ENCODE results near the gene PCGF3.

Gene PCGF3

DNA sequence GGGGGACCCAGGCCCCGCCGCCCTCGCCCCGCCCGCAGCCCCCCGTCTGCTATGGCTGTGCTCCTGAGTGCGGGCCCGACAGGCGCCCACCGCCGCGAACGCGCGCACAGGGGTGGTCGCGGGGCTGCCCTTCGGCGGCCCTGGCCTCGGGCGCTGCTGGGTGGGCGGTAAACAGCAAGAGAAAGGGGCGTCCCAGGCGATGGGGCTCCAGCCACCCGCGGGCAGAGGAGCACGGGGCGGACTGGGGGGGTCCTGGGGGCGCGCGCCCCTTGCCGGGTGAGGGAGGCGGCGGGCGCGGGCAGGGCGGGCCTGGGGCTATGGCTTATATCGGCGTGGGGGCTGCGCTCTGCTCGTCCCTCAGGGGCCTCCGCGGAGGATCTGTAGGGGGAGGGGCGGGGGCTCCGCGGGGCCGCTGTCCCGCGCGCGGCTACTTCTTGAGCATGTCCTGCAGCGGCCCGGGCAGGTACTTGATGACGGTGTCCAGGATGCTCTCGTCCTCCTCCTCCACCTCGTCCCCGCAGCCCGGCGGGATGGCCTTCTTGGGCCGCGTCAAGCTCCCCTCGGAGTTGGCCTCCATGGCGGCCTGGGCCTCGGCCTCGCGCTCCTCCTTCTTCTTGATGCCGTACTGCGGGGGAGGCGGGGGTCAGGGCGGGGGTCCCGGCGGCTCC is 80.6 kb downstream of the PCGF3 start:
- DNase-seq: peak; percentile 61

- DNase-seq: peak; percentile 62
These were observed 81.2 kb downstream of the PCGF3 start for GRCh38 chr4:786861-787300.

- no peak for DNase-seq
These were observed 81.9 kb downstream of the PCGF3 start for GRCh38 chr4:787561-787981.

DNA sequence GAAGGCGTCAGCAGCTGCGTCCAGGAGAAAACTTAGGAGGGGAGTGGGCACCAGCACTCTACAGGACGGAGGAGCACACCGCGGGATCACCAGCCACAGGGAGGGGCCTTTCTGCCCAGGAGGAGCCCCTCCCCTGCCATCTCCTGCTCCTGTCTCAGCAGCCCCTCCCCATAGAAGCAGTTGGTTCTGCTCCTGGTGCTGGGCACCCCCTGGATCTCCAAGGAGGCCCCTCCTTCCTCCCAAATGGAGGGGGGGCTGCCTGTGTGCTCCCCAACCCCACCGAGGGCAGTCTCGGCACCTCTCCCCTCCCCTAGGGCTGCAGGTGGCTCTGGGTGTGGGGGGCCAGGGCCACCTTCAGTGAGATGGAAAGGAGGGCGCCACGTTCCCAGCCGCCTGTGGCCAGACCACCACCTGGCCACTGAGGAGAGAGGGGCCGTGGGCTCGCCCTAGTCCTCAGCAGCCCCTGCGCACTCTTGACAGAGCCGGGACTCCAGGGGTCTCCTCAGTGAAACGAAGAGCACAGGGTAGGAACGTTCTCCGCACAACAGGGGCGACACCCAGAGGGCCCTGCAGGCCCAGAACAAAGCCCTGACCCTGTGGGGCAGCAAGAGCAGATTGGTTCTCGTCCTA is 82.5 kb downstream of the PCGF3 start:
- DNase-seq: no peak

GRCh38 chr4:788636-789297 is 83.1 kb downstream of the PCGF3 start:
- peak; percentile 56 for DNase-seq

DNA sequence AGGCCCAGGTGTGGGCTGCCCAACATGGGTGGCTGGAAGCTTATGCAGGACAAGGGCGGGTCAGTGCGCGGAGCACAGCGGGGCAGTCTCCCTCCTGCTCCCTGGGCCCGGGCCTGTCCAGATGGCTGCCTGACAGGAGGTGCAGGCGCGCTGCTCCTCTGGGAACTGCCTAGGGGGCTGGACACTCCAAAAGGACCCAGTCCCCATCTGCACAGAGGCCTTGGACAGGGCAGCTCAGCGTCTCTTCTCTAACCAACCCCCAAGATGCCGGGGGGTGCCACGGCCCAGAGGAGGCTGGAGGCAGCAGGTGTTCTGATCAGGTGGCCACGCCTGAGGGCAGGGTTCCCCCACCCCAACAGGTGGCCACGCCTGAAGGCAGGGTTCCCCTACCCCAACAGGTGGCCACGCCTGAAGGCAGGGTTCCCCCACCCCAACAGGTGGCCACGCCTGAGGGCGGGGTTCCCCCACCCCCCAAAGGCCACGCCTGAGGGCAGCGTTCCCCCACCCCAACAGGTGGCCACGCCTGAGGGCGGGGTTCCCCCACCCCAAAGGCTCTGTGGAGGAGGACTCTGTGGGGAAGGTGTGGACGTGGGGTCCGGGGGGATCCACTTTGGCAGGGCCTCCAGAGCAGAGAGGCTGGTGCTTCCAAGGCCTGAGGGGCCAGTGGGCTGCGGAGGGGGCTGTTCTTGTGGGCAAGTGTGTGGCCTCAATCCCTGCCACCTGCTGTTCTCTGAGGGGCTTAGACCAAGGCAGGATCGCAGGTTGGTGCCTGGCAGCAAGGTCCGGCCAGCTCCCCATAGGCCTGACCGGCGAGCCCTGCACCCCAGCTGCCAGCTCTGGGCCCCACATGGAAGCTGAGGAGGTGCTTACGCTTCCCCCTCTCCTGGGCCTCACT is 84.2 kb downstream of the PCGF3 start:
- no peak for DNase-seq

GRCh38 chr4:790466-790820 is 84.8 kb downstream of the PCGF3 start:
- DNase-seq: no peak

GRCh38 chr4:791252-791897 is 85.7 kb downstream of the PCGF3 start:
- no peak for DNase-seq

DNA sequence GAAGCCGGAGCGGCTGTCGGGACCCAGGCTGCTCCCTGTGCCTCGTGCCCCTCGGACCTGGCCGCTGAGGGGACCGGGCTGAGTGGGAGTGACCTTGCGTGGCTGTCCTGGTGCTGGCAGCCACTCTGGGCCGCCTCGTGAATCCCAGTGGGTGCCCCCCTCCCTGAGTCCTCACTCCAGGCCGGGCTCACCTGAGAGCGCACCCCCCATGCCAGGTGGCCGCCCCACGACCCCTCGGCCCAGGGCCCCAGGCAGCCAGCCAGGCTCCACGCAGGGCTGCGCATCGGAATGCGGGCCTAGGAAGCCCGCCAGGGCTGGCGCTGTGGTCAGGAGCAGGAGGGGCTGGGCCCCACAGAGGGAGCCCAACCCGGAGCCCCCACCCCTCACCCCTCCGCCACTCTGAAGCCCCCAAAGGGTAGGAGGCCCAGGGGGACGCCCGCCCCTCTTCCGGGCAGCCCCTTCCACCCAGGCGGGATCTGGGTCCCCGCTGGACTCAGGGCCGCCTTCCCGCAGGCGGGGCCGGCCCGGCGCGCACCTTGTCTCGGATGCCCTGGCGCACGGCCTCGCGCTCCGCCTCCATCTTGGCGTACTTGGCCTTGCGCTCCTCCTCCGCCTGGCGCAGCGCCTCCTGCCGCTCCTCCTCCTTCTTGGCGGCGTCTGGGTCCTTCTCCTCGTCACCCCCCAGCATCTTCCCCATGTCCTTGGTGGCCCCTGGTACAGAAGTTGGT is 86.4 kb downstream of the PCGF3 start:
- peak; percentile 83 for DNase-seq

DNA sequence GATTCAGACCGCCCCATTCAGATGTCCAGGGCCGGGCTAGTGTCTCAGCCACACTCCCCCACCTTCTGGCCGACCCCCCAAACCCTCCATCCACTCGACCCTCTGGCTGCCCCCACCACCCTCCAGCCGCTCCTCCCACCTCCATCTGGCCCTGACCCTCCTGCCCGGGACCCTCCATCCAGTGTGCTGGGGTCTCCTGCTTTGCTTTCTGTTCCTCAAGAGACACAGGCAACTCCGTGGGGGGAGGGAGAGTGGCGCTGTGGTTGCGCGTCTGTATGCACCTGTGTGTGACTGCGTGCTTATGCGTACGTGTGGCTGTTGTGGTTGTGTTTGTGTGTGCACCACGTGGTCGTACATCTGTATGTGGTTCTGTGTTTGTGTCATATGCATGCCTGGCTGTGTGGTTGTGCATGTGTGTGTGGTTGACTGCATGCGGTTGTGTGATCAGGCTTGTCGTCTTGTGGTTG is 87.0 kb downstream of the PCGF3 start:
- peak; percentile 72 for DNase-seq

GRCh38 chr4:793093-793861 is 87.6 kb downstream of the PCGF3 start:
- no peak for DNase-seq

DNA sequence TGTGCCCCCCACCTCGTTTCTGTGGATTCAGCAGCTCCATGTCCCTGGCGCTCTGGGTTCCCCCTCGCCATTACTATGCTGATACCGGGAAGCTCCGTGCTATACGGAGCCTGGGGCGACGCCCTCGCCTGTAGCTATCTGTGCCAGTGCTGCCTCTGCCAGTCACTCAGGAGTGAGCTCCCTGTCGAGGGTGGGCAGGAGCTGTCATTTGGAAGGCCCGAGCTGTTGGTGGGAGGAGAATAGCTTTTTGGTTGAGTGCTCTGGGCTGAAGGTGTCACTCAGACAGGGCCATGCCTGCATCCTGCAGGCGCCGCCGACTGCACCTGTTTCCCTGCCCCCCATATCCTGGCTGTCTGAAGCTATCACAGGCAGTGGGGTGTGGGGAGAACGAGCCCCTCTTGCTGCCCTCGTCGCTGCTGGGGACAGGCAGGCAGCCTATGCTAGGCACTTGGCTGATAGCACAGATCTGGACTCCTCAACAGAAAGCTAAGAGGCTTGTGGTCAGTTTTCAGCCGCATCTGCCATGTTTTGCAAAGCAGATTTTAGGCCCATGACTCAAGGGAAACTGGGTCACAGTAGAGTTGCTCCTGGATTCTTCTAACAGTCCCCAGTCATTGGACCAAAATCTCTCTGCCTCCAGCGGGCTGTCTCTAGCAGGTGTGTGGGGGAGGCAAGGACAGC is 88.4 kb downstream of the PCGF3 start:
- no peak for DNase-seq

GRCh38 chr4:794900-795725 is 89.5 kb downstream of the PCGF3 start:
- DNase-seq: no peak

GRCh38 chr4:795726-796119 is 90.1 kb downstream of the PCGF3 start:
- DNase-seq: no peak

- DNase-seq: no peak
These were observed 90.6 kb downstream of the PCGF3 start for GRCh38 chr4:796206-796605.

GRCh38 chr4:797066-797465 is 91.4 kb downstream of the PCGF3 start:
- no peak for DNase-seq

GRCh38 chr4:801436-802124 is 95.9 kb downstream of the PCGF3 start:
- DNase-seq: no peak

- DNase-seq: no peak
These were observed 98.3 kb downstream of the PCGF3 start for GRCh38 chr4:803884-804283.

DNA sequence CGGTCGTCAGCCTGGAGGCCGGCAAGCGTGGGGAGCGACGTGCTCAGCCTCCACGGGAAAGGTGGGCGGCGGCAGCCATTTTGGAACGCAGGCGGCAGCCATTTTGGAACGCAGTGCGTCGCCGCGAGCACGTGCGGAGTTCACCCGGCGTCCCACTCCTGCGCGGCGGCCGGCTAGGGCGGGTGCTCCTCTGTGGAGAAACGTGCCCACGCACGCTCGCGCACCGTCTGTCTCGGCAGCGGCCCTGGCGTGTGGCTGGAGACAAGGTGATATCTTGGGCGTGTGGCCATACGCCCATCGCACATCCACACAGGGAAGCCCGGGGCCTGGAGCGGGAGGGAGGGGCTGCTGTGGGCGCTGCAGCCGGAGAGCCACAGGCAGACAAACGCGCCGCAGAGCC is 99.2 kb downstream of the PCGF3 start:
- no peak for DNase-seq
